LNCAP (cell line): ENCODE measurements around the gene SYNJ2.

ENCODE experiments used
- TF ChIP-seq, protein P1 (sequence below): fragments of 450-650 bp; IDR thresholded peaks from 2 replicates; pipeline ENCODE4 v1.5.1; 2017; ENCODE audit warnings: mild to moderate bottlenecking

SYNJ2 gene

DNA sequence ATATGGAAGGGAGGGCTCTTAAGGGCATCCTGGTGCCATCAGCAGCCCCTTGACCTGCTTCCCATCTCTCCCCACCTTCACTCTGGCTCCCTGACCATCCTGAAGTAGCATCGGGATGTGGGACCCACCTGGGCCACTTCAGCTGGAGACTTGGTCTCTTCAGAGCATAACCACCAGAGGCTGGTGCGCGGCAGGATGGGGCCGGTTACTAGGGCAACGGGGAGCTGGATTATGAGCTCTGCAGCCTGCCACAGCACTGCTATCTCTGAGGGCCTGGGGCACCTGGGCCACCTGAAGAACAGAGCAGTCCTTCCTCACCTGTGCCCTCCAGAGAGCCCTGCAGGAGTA, 79.7 kb downstream of the SYNJ2 start:
- TF ChIP-seq, protein P1, sequence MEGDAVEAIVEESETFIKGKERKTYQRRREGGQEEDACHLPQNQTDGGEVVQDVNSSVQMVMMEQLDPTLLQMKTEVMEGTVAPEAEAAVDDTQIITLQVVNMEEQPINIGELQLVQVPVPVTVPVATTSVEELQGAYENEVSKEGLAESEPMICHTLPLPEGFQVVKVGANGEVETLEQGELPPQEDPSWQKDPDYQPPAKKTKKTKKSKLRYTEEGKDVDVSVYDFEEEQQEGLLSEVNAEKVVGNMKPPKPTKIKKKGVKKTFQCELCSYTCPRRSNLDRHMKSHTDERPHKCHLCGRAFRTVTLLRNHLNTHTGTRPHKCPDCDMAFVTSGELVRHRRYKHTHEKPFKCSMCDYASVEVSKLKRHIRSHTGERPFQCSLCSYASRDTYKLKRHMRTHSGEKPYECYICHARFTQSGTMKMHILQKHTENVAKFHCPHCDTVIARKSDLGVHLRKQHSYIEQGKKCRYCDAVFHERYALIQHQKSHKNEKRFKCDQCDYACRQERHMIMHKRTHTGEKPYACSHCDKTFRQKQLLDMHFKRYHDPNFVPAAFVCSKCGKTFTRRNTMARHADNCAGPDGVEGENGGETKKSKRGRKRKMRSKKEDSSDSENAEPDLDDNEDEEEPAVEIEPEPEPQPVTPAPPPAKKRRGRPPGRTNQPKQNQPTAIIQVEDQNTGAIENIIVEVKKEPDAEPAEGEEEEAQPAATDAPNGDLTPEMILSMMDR, result no peak

GRCh38 chr6:158061709-158062461, 80.2 kb downstream of the SYNJ2 start:
- TF ChIP-seq, protein P1, result no peak

GRCh38 chr6:158063736-158064135, 82.1 kb downstream of the SYNJ2 start:
- TF ChIP-seq, protein P1, result no peak

DNA sequence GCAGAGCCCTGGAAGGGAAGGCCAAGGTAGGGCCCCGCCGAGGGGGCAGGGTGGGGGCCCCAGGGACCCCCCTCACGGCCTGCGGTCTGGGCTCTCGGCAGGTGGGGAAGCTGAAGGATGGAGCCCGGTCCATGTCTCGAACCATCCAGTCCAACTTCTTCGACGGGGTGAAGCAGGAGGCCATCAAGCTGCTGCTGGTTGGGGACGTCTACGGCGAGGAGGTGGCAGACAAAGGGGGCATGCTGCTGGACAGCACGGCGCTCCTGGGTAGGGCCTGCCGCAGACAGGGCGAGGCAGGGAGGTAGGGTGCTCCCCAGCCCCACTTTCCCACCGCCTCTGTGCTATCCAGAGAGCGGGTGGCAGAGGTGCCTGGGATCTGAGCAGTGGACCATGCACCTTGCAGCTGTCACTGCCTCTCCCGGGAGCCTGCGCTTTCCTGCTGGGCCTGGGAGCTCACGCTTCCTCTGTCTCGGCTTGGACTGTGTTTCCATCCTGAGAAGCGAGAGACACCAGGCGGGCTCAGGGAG, 83.1 kb downstream of the SYNJ2 start:
- TF ChIP-seq, protein P1, result no peak

GRCh38 chr6:158066136-158066781, 84.6 kb downstream of the SYNJ2 start:
- TF ChIP-seq, protein P1, result no peak

- TF ChIP-seq, protein P1, result no peak
Measured at GRCh38 chr6:158067436-158068015, 85.9 kb downstream of the SYNJ2 start.

DNA sequence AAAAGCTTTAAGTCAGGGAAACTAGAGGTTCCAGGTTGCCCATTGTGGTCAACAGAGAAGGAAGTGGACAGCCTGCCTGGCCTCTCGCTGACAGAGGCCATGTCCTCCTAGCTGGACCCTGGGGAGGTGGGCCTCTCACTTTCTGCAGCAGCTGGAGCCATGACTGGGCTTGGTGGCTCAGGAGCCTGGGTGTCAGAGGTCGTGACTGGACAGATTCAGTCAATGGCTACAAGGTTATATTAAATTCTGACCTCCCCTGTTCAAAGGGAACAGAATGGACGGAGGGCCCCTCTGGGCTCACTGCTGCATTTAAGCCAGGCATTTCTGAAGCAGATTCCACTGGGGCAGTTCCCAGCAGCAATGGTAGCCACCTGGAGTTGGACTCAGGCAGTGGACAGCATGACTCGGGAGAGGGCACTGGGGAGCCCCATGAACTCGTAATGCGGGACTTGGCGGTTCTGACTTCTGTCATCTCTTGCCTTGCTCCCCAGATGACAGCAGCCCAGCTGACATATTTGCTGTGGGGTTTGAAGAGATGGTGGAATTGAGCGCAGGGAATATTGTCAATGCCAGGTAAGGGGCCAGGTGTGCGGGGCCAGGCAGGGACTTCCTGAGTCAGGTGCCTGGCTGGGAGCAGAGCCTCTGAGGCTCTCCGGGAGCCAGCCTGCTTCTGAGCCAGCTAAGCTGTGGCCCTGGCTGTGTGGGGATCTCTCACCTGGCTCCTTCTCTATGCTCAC, 86.7 kb downstream of the SYNJ2 start:
- TF ChIP-seq, protein P1, result no peak
